Measurements from ENCODE around the gene CATSPER1. TPM values are rescaled to one million over a fixed set of nuclear protein-coding genes. Genes with fewer than 3 reads are reported as not detected.
A peak's percentile ranks its signal among the peaks of the same experiment; 100 is the strongest.

The CATSPER1 gene
- total RNA-seq: 0.44 TPM in 1 of 3 replicates, not detected in the others
- long read RNA-seq, partial matches to known transcripts: 0 of 1 reads
- long read RNA-seq, other reads (novel, unspliced or antisense): 1 of 1 reads

- Mint-ChIP-seq H3K9me3 (ENCODE audit: low read depth) (no peaks in the 10 kb centered on the region), H3K36me3 (ENCODE audit: low read depth) (no peaks in the 10 kb centered on the region), H3K4me1 (ENCODE audit: low read depth) (peaks cover 16% of the 10 kb centered on the region), H3K4me3 (ENCODE audit: unreplicated experiment) (no peak within 1 kb of the TSS), H3K27ac (ENCODE audit: unreplicated experiment) (no peak within 1 kb of the TSS), H3K27me3 (ENCODE audit: low read depth) (peaks cover 3% of the 10 kb centered on the region)
- no peak for TF ChIP-seq CTCF (IDR thresholded peaks at IDR 0.05)
- DNase-seq (ENCODE audit: low spot score): no peak
These were observed at the start of gene CATSPER1 for GRCh38 chr11:66026017-66026529. Gene CATSPER1, minus strand, starts transcription at chr11:66026479. Its CDS starts 100 bp downstream, at chr11:66026379.

GRCh38 chr11:66075273-66075672 is 49.0 kb upstream of the CATSPER1 start:
- Mint-ChIP-seq H3K9me3 (ENCODE audit: low read depth) (no peaks in the 10 kb centered on the region), H3K4me1 (ENCODE audit: low read depth) (peaks cover 52% of the 10 kb centered on the region), H3K27me3 (ENCODE audit: low read depth) (no peaks in the 10 kb centered on the region), H3K36me3 (ENCODE audit: low read depth) (peaks cover 16% of the 10 kb centered on the region), H3K27ac (ENCODE audit: unreplicated experiment) (no peak overlapping the region), H3K4me3 (ENCODE audit: unreplicated experiment) (no peak overlapping the region)
- no peak for DNase-seq (ENCODE audit: low spot score)
- TF ChIP-seq CTCF (IDR thresholded peaks at IDR 0.05): no peak

GRCh38 chr11:66073669-66074068 is 47.4 kb upstream of the CATSPER1 start:
- Mint-ChIP-seq H3K4me3 (ENCODE audit: unreplicated experiment) (no peak overlapping the region), H3K27me3 (ENCODE audit: low read depth) (no peaks in the 10 kb centered on the region), H3K27ac (ENCODE audit: unreplicated experiment) (no peak overlapping the region), H3K4me1 (ENCODE audit: low read depth) (peaks cover 52% of the 10 kb centered on the region), H3K36me3 (ENCODE audit: low read depth) (peaks cover 18% of the 10 kb centered on the region), H3K9me3 (ENCODE audit: low read depth) (no peaks in the 10 kb centered on the region)
- no peak for DNase-seq (ENCODE audit: low spot score)
- TF ChIP-seq CTCF (IDR thresholded peaks at IDR 0.05): no peak

GRCh38 chr11:66072518-66072917 is 46.2 kb upstream of the CATSPER1 start:
- H3K27me3 Mint-ChIP-seq (ENCODE audit: low read depth): no peaks in the 10 kb centered on the region
- peak overlapping the region; percentile 83 for H3K27ac Mint-ChIP-seq (ENCODE audit: unreplicated experiment)
- no peak overlapping the region for H3K4me3 Mint-ChIP-seq (ENCODE audit: unreplicated experiment)
- no peaks in the 10 kb centered on the region for H3K9me3 Mint-ChIP-seq (ENCODE audit: low read depth)
- no peak for TF ChIP-seq CTCF (IDR thresholded peaks at IDR 0.05)
- peaks cover 21% of the 10 kb centered on the region for H3K36me3 Mint-ChIP-seq (ENCODE audit: low read depth)
- peaks cover 52% of the 10 kb centered on the region for H3K4me1 Mint-ChIP-seq (ENCODE audit: low read depth)
- DNase-seq (ENCODE audit: low spot score): no peak

GRCh38 chr11:66072081-66072480 is 45.8 kb upstream of the CATSPER1 start:
- Mint-ChIP-seq H3K4me1 (ENCODE audit: low read depth) (peaks cover 48% of the 10 kb centered on the region), H3K4me3 (ENCODE audit: unreplicated experiment) (peak overlapping the region; percentile 83), H3K27ac (ENCODE audit: unreplicated experiment) (peak overlapping the region; percentile 83), H3K36me3 (ENCODE audit: low read depth) (peaks cover 22% of the 10 kb centered on the region), H3K9me3 (ENCODE audit: low read depth) (no peaks in the 10 kb centered on the region), H3K27me3 (ENCODE audit: low read depth) (no peaks in the 10 kb centered on the region)
- DNase-seq (ENCODE audit: low spot score): no peak
- TF ChIP-seq CTCF (IDR thresholded peaks at IDR 0.05): no peak
